Kidney (tissue), 14 donors: ENCODE results near the gene PPIC. TPM values are rescaled to one million over a fixed set of nuclear protein-coding genes. Genes with fewer than 3 reads are reported as not detected.

Experiments used
- DNase-seq, 5 donors: peaks; one replicate each; pipeline ENCODE4 v3.0.0-alpha.2; 2013 to 2020
- FAIRE-seq: peaks from 2 replicates; lab custom pipeline; 2012; peaks lifted over from hg19 to GRCh38; lab: Jason Lieb, UNC
- H3K27ac ChIP-seq, 2 donors: one replicate each; pipeline ENCODE4 v1.7.0; 2013; ENCODE audit warnings: low read depth in 2 of 2, low read length in 2 of 2, inconsistent platforms in 1 of 2
- H3K27me3 ChIP-seq: one replicate; pipeline ENCODE4 v1.7.1; 2013; ENCODE audit warnings: low read length, inconsistent platforms; ENCODE audit not compliant: control insufficient read depth, insufficient read depth
- H3K36me3 ChIP-seq, 3 donors: one replicate each; pipeline versions ENCODE4 v1.7.0 to v1.7.1; 2013; ENCODE audit warnings: low read length in 3 of 3, control low read depth in 1 of 3, inconsistent platforms in 1 of 3; ENCODE audit not compliant: insufficient read depth in 3 of 3, control insufficient read depth in 2 of 3
- H3K4me1 ChIP-seq, 3 donors: one replicate each; pipeline versions ENCODE4 v1.7.0 to v1.7.1; 2013; ENCODE audit warnings: low read length in 3 of 3, inconsistent platforms in 1 of 3, low read depth in 1 of 3; ENCODE audit not compliant: control insufficient read depth in 2 of 3, insufficient read depth in 2 of 3
- H3K4me3 ChIP-seq, 3 donors: one replicate each; pipeline versions ENCODE4 v1.7.0 to v1.8.1; 2013; ENCODE audit warnings: low read length in 3 of 3, control low read depth in 1 of 3, inconsistent platforms in 1 of 3
- H3K9ac ChIP-seq, 3 donors: one replicate each; pipeline versions ENCODE4 v1.7.0 to v1.7.1; 2013; ENCODE audit warnings: low read length in 3 of 3, control low read depth in 1 of 3, inconsistent platforms in 1 of 3
- H3K9me3 ChIP-seq, 3 donors: one replicate each; pipeline versions ENCODE4 v1.7.0 to v1.7.1; 2013; ENCODE audit warnings: low read length in 3 of 3, control low read depth in 1 of 3, inconsistent platforms in 1 of 3; ENCODE audit not compliant: control insufficient read depth in 2 of 3, insufficient read depth in 1 of 3
- CTCF ChIP-seq: IDR thresholded peaks from 3 replicates; pipeline ENCODE4 v1.5.1; 2012; ENCODE audit warnings: mild to moderate bottlenecking, moderate library complexity, borderline replicate concordance; ENCODE audit not compliant: insufficient read depth; ENCODE audit errors: extremely low read depth
- intact Hi-C: fragments of 100-400 bp; cut with DNase I; formaldehyde crosslinking; loops from one replicate; pipeline ENCODE4 v1.11.1; 2022
- polyA plus RNA-seq: library from polyadenylated mRNA; stranded (reverse); fragments of 350-450 nt; fragmentation: Illumina TruSeq; extraction: RNeasy Lipid Tissue Mini Kit (QIAGEN cat#74804); gene quantifications from one replicate; pipeline ENCODE4 v1.2.3, GENCODE V29; 2014; ENCODE audit warnings: low read depth, low replicate concordance; ENCODE audit not compliant: insufficient read depth
- total RNA-seq: library from RNA; stranded (reverse); fragmentation: NEBNext Ultra II Directional; extraction: Animal tissue kit (Norgen Biotek cat#: 25700); gene quantifications from one replicate; pipeline ENCODE4 v1.2.1, GENCODE V29; 2021
- donor health status: control.
- donor health status: control.
- donor health status: control.
- donor health status: control.
- donor health status: control.
- donor health status: DM: yes; HTN: yes; CAD: no.
- donor health status: Normal renal cell carcinoma (clear cell type).

PPIC gene
- total and polyA plus RNA-seq, 2 donors from 2014 or later: 46.1 to 49.5 TPM

- Histone ChIP-seq H3K9ac (no peak overlapping the region), H3K9me3 (no peaks in the 10 kb centered on the region), H3K36me3 (no peaks in the 10 kb centered on the region), H3K27me3 (peaks cover 5% of the 10 kb centered on the region), H3K27ac (no peak overlapping the region), H3K4me1 (no peaks in the 10 kb centered on the region), H3K4me3 (no peak overlapping the region)
- DNase-seq: no peak
- FAIRE-seq: no peak
- no peak for TF ChIP-seq CTCF
- intact Hi-C loops: no loop called here
These were observed 39.1 kb upstream of the PPIC start for GRCh38 chr5:123075521-123076163.

GRCh38 chr5:123068368-123068938, 31.9 kb upstream of the PPIC start:
- intact Hi-C loops: no loop called here
- TF ChIP-seq CTCF: no peak
- no peak for FAIRE-seq
- no peak for DNase-seq
- Histone ChIP-seq H3K4me1 (no peaks in the 10 kb centered on the region), H3K27me3 (no peaks in the 10 kb centered on the region), H3K9ac (no peak overlapping the region), H3K27ac (no peak overlapping the region), H3K4me3 (no peak overlapping the region), H3K36me3 (no peaks in the 10 kb centered on the region), H3K9me3 (no peaks in the 10 kb centered on the region)

- Histone ChIP-seq H3K27ac (no peak overlapping the region), H3K4me3 (no peak overlapping the region), H3K36me3 (no peaks in the 10 kb centered on the region), H3K27me3 (no peaks in the 10 kb centered on the region), H3K9ac (no peak overlapping the region), H3K9me3 (peaks cover 0 to 3% (median 0%) of the 10 kb centered on the region in 3 donors), H3K4me1 (no peaks in the 10 kb centered on the region)
- FAIRE-seq: no peak
- DNase-seq: no peak
- intact Hi-C loops: no loop called here
- no peak for TF ChIP-seq CTCF
These were observed 29.5 kb upstream of the PPIC start for GRCh38 chr5:123066016-123066415.
